Measurements from ENCODE around the gene ZNF512B. TPM values are rescaled to one million over a fixed set of nuclear protein-coding genes. Genes with fewer than 3 reads are reported as not detected.

Gene ZNF512B
- total RNA-seq, 4 donors from 2014 or later = 5.8 to 7.4 (median 6.4) TPM

GRCh38 chr20:63951398-63952209, 18.1 kb downstream of the ZNF512B start:
- Histone ChIP-seq H3K4me1 (peaks cover 26 to 86% (median 52%) of the 10 kb centered on the region in 4 donors), H3K4me3 (peak overlapping the region in 1 of 4 donors; percentile 5), H3K27ac (peak overlapping the region; percentile 57 to 94 (median 83)), H3K36me3 (no peaks in the 10 kb centered on the region), H3K9me3 (no peaks in the 10 kb centered on the region), H3K27me3 (no peaks in the 10 kb centered on the region)
- peak; percentile 46 to 86 (median 84) for DNase-seq
- TF ChIP-seq CTCF (IDR thresholded peaks at IDR 0.05) (no peak), POLR2A (IDR thresholded peaks at IDR 0.05) (peak; percentile 37 to 81)

GRCh38 chr20:63950701-63951397, 18.9 kb downstream of the ZNF512B start:
- peak overlapping the region; percentile 57 to 94 (median 83) for H3K27ac ChIP-seq
- H3K36me3 ChIP-seq = peaks cover 0 to 6% (median 0%) of the 10 kb centered on the region in 3 donors
- H3K27me3 ChIP-seq = no peaks in the 10 kb centered on the region
- H3K4me1 ChIP-seq = peaks cover 26 to 86% (median 52%) of the 10 kb centered on the region in 4 donors
- no peak for DNase-seq
- no peaks in the 10 kb centered on the region for H3K9me3 ChIP-seq
- no peak for TF ChIP-seq CTCF (IDR thresholded peaks at IDR 0.05)
- no peak for TF ChIP-seq POLR2A (IDR thresholded peaks at IDR 0.05)
- peak overlapping the region in 1 of 4 donors; percentile 5 for H3K4me3 ChIP-seq

- DNase-seq = peak in 1 of 3 donors; percentile 48
- Histone ChIP-seq H3K4me3 (peak overlapping the region in 1 of 4 donors; percentile 27), H3K36me3 (peaks cover 0 to 36% (median 0%) of the 10 kb centered on the region in 3 donors), H3K9me3 (no peaks in the 10 kb centered on the region), H3K4me1 (peaks cover 18 to 58% (median 36%) of the 10 kb centered on the region in 4 donors), H3K27ac (peak overlapping the region in 2 of 4 donors; percentile 80 to 87), H3K27me3 (no peaks in the 10 kb centered on the region)
- TF ChIP-seq POLR2A (IDR thresholded peaks at IDR 0.05) = no peak
- no peak for TF ChIP-seq CTCF (IDR thresholded peaks at IDR 0.05)
Observed at GRCh38 chr20:63947638-63948456, 21.9 kb downstream of the ZNF512B start.

GRCh38 chr20:63946986-63947637, 22.6 kb downstream of the ZNF512B start:
- H3K4me1 ChIP-seq = peaks cover 15 to 51% (median 33%) of the 10 kb centered on the region in 4 donors
- H3K27ac ChIP-seq = peak overlapping the region in 1 of 4 donors; percentile 80
- H3K4me3 ChIP-seq = no peak overlapping the region
- H3K27me3 ChIP-seq = no peaks in the 10 kb centered on the region
- H3K9me3 ChIP-seq = no peaks in the 10 kb centered on the region
- H3K36me3 ChIP-seq = peaks cover 0 to 43% (median 0%) of the 10 kb centered on the region in 3 donors
- TF ChIP-seq POLR2A (IDR thresholded peaks at IDR 0.05) = no peak
- no peak for TF ChIP-seq CTCF (IDR thresholded peaks at IDR 0.05)
- no peak for DNase-seq

Data from Peyer's patch (tissue), 4 donors.